H1 (cell line): ENCODE results near the gene COL1A1. TPM values are rescaled to one million over a fixed set of nuclear protein-coding genes. Genes with fewer than 3 reads are reported as not detected.

Experiments
- BCL11A ChIP-seq, 2 experiments: IDR thresholded peaks; one replicate each; pipeline ENCODE4 v1.6.1; 2011; ENCODE audit warnings: low read depth in 2 of 2, low read length in 2 of 2, mild to moderate bottlenecking in 2 of 2
- BRCA1 ChIP-seq: IDR thresholded peaks from 2 replicates; pipeline ENCODE4 v1.6.1; 2012; ENCODE audit warnings: low read depth, low read length, improper control_type of control experiment
- CHD1 ChIP-seq: IDR thresholded peaks from 2 replicates; pipeline ENCODE4 v1.6.1; 2012; ENCODE audit warnings: low read depth, low read length, improper control_type of control experiment
- JUN ChIP-seq: IDR thresholded peaks from 2 replicates; pipeline ENCODE4 v1.6.1; 2011; ENCODE audit warnings: low read depth, mild to moderate bottlenecking, improper control_type of control experiment, low read length
- RAD21 ChIP-seq, 2 experiments: IDR thresholded peaks in 1 of 2; conservative IDR thresholded peaks in 1 of 2; 2 replicates each; pipeline ENCODE4 v1.6.1; 2011; ENCODE audit warnings: low read depth in 2 of 2, low read length in 2 of 2, improper control_type of control experiment in 1 of 2, inconsistent platforms in 1 of 2, mild to moderate bottlenecking in 1 of 2, moderate library complexity in 1 of 2
- RNF2 ChIP-seq: fragments of 200-900, 300-1000 bp; sonication (generic); IDR thresholded peaks from 2 replicates; pipeline ENCODE4 v1.7.1; 2016; ENCODE audit warnings: borderline replicate concordance, low read depth, mild to moderate bottlenecking, antibody characterized with exemption, low read length; ENCODE audit not compliant: poor library complexity, severe bottlenecking; ENCODE audit errors: missing control alignments
- SIX5 ChIP-seq: IDR thresholded peaks from 2 replicates; pipeline ENCODE4 v1.6.1; 2011; ENCODE audit warnings: mild to moderate bottlenecking, low read depth, low read length
- TCF12 ChIP-seq: IDR thresholded peaks from 2 replicates; pipeline ENCODE4 v1.6.1; 2011; ENCODE audit warnings: low read depth, mild to moderate bottlenecking, low read length
- ZNF274 ChIP-seq: IDR thresholded peaks from 2 replicates; pipeline ENCODE4 v1.7.0; 2012; ENCODE audit warnings: low read length, borderline replicate concordance; ENCODE audit errors: extremely low read depth
- polyA plus RNA-seq, 7 experiments: library from polyadenylated mRNA; depleted of rRNA in 3 of 7; stranded (reverse) in 5 of 7; unstranded in 2 of 7; fragments of >200 nt in 5 of 7; fragments of 200-250 nt in 2 of 7; gene quantifications; 1 replicate in 5 of 7; 2 replicates in 1 of 7; 4 replicates in 1 of 7; pipeline versions ENCODE4 v1.2.1 to v1.2.3, GENCODE V29; 2011 to 2013; ENCODE audit warnings: missing spikeins in 2 of 7, mixed read lengths in 2 of 7
- total RNA-seq: library from RNA; stranded (reverse); fragmentation: NEBNext Ultra II Directional; extraction: Animal tissue kit (Norgen Biotek cat#: 25700); gene quantifications from 2 replicates; pipeline ENCODE4 v1.2.1, GENCODE V29; 2021
- TF ChIP-seq, protein P1 (sequence below): fragments of 300-600 bp; sonication (generic); IDR thresholded peaks from 2 replicates; pipeline ENCODE4 v1.7.1; 2012; ENCODE audit warnings: low read length, moderate library complexity, mild to moderate bottlenecking, inconsistent platforms; ENCODE audit not compliant: insufficient replicate concordance

COL1A1 gene
- total and polyA plus RNA-seq, 2 of the 8 experiments (the other 6 are each of a cell fraction or from before 2014, with no cell fraction given): 14.1 to 80.4 TPM

DNA sequence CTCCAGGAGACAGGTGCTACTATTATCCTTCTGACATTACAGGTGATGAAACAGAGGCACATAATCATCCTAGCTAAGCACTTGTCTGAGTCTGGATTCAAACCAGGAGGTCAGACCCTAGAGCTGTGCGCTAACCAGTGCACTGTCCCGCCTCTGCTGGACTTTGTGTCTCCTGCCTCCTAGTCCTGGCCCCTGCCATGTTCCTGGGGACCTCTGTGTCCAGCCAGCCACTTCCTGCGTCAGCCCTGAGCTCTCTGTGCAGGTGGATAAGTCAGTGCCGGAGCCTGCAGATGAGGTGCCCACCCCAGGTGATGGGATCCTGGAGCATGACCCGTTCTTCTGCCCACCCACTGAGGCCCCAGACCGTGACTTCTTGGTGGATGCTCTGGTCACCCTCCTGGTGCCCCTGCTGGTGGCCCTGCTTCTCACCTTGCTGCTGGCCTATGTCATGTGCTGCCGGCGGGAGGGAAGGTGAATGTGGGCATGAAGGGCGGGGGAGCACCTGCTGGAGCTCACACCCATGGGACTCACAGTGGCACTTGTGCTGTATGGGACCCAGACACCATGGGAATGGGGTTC lies 31.5 kb downstream of the COL1A1 start (continued):
- TF ChIP-seq, protein P1, sequence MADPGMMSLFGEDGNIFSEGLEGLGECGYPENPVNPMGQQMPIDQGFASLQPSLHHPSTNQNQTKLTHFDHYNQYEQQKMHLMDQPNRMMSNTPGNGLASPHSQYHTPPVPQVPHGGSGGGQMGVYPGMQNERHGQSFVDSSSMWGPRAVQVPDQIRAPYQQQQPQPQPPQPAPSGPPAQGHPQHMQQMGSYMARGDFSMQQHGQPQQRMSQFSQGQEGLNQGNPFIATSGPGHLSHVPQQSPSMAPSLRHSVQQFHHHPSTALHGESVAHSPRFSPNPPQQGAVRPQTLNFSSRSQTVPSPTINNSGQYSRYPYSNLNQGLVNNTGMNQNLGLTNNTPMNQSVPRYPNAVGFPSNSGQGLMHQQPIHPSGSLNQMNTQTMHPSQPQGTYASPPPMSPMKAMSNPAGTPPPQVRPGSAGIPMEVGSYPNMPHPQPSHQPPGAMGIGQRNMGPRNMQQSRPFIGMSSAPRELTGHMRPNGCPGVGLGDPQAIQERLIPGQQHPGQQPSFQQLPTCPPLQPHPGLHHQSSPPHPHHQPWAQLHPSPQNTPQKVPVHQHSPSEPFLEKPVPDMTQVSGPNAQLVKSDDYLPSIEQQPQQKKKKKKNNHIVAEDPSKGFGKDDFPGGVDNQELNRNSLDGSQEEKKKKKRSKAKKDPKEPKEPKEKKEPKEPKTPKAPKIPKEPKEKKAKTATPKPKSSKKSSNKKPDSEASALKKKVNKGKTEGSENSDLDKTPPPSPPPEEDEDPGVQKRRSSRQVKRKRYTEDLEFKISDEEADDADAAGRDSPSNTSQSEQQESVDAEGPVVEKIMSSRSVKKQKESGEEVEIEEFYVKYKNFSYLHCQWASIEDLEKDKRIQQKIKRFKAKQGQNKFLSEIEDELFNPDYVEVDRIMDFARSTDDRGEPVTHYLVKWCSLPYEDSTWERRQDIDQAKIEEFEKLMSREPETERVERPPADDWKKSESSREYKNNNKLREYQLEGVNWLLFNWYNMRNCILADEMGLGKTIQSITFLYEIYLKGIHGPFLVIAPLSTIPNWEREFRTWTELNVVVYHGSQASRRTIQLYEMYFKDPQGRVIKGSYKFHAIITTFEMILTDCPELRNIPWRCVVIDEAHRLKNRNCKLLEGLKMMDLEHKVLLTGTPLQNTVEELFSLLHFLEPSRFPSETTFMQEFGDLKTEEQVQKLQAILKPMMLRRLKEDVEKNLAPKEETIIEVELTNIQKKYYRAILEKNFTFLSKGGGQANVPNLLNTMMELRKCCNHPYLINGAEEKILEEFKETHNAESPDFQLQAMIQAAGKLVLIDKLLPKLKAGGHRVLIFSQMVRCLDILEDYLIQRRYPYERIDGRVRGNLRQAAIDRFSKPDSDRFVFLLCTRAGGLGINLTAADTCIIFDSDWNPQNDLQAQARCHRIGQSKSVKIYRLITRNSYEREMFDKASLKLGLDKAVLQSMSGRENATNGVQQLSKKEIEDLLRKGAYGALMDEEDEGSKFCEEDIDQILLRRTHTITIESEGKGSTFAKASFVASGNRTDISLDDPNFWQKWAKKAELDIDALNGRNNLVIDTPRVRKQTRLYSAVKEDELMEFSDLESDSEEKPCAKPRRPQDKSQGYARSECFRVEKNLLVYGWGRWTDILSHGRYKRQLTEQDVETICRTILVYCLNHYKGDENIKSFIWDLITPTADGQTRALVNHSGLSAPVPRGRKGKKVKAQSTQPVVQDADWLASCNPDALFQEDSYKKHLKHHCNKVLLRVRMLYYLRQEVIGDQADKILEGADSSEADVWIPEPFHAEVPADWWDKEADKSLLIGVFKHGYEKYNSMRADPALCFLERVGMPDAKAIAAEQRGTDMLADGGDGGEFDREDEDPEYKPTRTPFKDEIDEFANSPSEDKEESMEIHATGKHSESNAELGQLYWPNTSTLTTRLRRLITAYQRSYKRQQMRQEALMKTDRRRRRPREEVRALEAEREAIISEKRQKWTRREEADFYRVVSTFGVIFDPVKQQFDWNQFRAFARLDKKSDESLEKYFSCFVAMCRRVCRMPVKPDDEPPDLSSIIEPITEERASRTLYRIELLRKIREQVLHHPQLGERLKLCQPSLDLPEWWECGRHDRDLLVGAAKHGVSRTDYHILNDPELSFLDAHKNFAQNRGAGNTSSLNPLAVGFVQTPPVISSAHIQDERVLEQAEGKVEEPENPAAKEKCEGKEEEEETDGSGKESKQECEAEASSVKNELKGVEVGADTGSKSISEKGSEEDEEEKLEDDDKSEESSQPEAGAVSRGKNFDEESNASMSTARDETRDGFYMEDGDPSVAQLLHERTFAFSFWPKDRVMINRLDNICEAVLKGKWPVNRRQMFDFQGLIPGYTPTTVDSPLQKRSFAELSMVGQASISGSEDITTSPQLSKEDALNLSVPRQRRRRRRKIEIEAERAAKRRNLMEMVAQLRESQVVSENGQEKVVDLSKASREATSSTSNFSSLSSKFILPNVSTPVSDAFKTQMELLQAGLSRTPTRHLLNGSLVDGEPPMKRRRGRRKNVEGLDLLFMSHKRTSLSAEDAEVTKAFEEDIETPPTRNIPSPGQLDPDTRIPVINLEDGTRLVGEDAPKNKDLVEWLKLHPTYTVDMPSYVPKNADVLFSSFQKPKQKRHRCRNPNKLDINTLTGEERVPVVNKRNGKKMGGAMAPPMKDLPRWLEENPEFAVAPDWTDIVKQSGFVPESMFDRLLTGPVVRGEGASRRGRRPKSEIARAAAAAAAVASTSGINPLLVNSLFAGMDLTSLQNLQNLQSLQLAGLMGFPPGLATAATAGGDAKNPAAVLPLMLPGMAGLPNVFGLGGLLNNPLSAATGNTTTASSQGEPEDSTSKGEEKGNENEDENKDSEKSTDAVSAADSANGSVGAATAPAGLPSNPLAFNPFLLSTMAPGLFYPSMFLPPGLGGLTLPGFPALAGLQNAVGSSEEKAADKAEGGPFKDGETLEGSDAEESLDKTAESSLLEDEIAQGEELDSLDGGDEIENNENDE: no peak
- TF ChIP-seq RAD21 (IDR thresholded peaks at IDR 0.05 in 1 of 2, conservative IDR thresholded peaks at IDR 0.05 in 1 of 2; ENCODE audit: low read depth in 2 of 2, low read length in 2 of 2) (no peak), SIX5 (no peak), TCF12 (no peak), RNF2 (no peak), CHD1 (no peak), BRCA1 (no peak), ZNF274 (no peak), BCL11A (IDR thresholded peaks at IDR 0.05; ENCODE audit: low read depth in 2 of 2, low read length in 2 of 2) (no peak), JUN (no peak)
